NCI-H82 treated with DMSO at 0.1 percent for 48 hours (cell line): Measurements from ENCODE around the gene C3.
"Not testable (repeated sequence)": the region's sequence is repeated elsewhere in the genome, so short reads cannot be mapped to it uniquely, and the experiment has no call there.

ENCODE experiments used
- DNase-seq: peaks from one replicate; lab custom pipeline; 2025; ENCODE audit not compliant: unreplicated experiment; lab: John Stamatoyannopoulos, UW

C3 gene

GRCh38 chr19:6693056-6693471, 27.4 kb downstream of the C3 start:
- DNase-seq, result no peak

GRCh38 chr19:6692027-6692426, 28.4 kb downstream of the C3 start:
- no peak for DNase-seq

GRCh38 chr19:6691342-6691741, 29.1 kb downstream of the C3 start:
- no peak for DNase-seq

GRCh38 chr19:6690160-6690885, 30.1 kb downstream of the C3 start:
- DNase-seq, result no peak

- no peak for DNase-seq
These were observed 33.3 kb downstream of the C3 start for GRCh38 chr19:6687114-6687513.

GRCh38 chr19:6686628-6686975, 33.8 kb downstream of the C3 start:
- DNase-seq, result no peak

GRCh38 chr19:6685962-6686627, 34.4 kb downstream of the C3 start:
- no peak for DNase-seq

GRCh38 chr19:6685482-6685881, 35.0 kb downstream of the C3 start:
- DNase-seq, result no peak

- no peak for DNase-seq
These were observed 36.5 kb downstream of the C3 start for GRCh38 chr19:6683971-6684370.

- no peak for DNase-seq
These were observed 37.8 kb downstream of the C3 start for GRCh38 chr19:6682607-6683128.

GRCh38 chr19:6680141-6680540, 40.3 kb downstream of the C3 start:
- no peak for DNase-seq

- no peak for DNase-seq
These were observed 41.3 kb downstream of the C3 start for GRCh38 chr19:6679139-6679538.

- no peak for DNase-seq
These were observed 41.8 kb downstream of the C3 start for GRCh38 chr19:6678690-6679109.

GRCh38 chr19:6677883-6678689, 42.4 kb downstream of the C3 start:
- DNase-seq, result no peak

GRCh38 chr19:6677495-6677882, 43.0 kb downstream of the C3 start:
- no peak for DNase-seq

- DNase-seq, result no peak
These were observed 44.2 kb downstream of the C3 start for GRCh38 chr19:6676288-6676687.

- DNase-seq, result no peak
These were observed 45.6 kb downstream of the C3 start for GRCh38 chr19:6674868-6675305.

- not testable (repeated sequence) for DNase-seq
These were observed 46.0 kb downstream of the C3 start for GRCh38 chr19:6674408-6674807.

GRCh38 chr19:6672693-6673290, 47.7 kb downstream of the C3 start:
- no peak for DNase-seq

- no peak for DNase-seq
These were observed 48.5 kb downstream of the C3 start for GRCh38 chr19:6671960-6672359.

GRCh38 chr19:6668691-6669090, 51.8 kb downstream of the C3 start:
- no peak for DNase-seq
